ENCODE data around the gene CYP4F22.
"Not testable (repeated sequence)": the region's sequence is repeated elsewhere in the genome, so short reads cannot be mapped to it uniquely, and the experiment has no call there.

CYP4F22 gene

DNA sequence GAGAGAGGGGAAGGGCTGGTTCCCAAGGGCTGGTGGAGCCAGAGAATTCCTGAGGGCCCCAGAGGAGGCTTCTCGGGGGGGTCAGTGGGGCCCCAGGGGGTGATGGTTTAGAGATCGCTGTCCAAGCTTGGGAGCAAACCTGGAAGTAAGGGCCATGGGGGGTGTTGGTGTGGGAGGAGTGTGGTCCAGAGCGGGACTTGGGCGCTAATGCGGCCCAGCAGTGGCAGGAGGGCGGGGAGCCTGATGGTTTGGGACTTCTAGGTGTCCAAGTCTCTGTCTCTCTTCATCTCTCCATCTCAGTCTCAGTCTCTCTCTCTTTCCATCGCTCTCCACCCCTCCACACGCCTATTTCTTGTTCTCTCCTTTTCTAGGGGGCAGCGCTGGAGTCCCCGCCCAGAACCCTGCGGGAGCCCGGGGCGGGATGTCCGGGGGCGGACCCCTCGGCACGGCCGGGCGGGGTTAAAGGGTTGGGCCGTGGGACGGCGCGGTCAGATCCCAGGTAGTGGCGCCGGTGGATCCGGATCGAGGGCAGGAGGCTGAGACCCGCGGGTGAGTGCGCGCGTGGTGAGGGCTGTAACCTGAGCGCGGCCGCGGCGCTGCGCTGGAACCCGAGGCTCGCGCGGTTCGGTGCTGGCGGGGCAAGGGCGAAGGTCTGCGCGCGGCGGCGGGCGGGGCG lies at the start of gene CYP4F22:
CYP4F22 (plus strand) TSS at position 491 of the 676 bp plus-strand sequence. CDS start 16,812 bp downstream, outside the sequence.
- DNase-seq = peak; percentile 29

DNA sequence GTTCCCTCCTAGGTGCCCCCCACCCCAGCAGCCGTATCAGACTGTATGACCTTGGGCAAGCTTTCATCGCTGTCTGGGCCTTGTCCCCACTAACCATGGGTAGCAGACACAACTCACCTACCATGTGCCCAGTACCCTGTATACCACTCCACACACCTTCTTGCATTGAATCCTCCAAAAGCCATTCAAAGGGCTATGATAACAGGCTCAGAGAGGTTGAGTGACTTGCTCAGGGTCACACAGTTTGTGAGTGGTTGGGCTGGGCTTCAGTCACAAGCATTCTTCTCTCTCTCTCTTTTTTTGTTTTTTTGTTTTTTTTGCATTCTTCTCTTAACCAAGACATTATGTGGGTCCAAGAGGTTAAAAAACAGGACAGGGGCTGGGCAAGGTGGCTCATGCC lies 46.6 kb upstream of the CYP4F22 start:
- DNase-seq = no peak

DNA sequence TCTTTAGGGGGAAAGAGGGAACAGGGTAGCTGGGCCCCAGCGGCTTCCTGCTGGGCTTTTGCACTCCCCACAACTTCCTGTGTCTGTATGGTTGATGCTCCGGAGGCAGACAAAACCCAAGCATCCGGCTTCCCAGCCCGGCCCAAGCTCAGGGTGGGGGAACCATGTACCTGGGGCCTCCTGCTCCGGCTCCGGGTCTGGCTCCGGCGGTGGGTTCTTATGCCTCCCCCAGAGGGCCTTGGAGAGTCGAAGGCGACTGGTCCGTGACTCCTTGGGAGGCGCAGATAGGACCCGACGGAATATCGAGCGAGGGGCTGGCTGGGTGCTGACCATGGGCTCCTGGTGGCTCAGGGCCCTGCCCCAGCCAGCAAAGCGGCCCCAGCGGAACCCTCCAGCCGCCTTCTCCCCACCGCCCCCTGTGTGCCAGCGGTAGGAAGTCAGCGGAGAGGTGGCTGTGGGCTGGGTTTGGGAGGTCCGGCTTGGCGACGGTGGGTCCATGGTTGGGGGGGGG lies 44.4 kb upstream of the CYP4F22 start:
- peak; percentile 73 for DNase-seq

- DNase-seq = peak; percentile 51
Measured at GRCh38 chr19:15464394-15465385, 43.6 kb upstream of the CYP4F22 start, which contains the start of gene RASAL3. RASAL3 (minus strand) TSS chr19:15464544; CDS start chr19:15464358, 186 bp downstream.

DNA sequence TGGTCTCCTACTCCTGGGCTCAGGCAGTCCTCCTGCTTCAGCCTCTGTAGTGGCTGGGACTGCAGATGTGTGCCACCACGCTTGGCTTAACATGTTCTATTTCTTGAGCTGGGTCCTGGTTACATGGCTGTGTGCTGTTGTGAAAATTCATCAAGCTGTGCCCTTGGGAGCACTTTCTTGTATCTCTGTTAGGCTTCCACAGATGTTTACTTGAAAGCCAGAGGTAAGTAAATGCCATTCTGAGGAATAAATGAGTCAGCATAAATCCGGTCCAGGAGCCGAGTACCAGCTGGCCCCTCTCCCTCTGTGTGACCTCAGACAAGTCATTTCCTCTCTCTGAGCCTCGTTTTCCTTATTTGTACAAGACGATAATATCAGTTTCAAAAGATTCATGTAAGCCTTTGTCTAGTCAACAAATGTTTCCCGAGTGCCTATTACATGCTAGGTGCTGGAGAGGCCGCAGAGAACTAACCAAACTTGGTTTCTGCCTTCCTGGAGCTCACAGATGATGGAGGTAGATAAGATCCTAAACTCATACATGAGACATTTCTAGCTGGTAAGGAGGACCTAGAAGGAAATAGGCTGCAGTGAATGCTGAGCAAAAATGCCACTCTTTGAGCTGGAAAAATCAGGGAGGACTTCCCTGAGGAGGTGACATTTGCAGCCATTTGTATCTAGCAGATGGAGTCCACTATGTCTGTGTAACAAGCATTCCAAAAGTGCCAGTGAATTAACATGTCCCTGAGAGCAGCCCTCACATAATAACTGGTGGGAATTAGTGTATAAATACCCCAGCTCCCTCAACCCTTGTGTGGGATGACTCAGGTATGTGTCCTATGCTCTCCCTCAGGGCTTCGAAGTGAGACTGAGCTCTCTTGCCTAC lies 41.2 kb upstream of the CYP4F22 start:
- DNase-seq = peak; percentile 58

- no peak for DNase-seq
Measured at GRCh38 chr19:15467734-15468214, 40.6 kb upstream of the CYP4F22 start.

GRCh38 chr19:15468675-15469512 lies 39.4 kb upstream of the CYP4F22 start:
- no peak for DNase-seq

GRCh38 chr19:15469513-15470297 lies 38.6 kb upstream of the CYP4F22 start:
- peak; percentile 41 for DNase-seq

DNA sequence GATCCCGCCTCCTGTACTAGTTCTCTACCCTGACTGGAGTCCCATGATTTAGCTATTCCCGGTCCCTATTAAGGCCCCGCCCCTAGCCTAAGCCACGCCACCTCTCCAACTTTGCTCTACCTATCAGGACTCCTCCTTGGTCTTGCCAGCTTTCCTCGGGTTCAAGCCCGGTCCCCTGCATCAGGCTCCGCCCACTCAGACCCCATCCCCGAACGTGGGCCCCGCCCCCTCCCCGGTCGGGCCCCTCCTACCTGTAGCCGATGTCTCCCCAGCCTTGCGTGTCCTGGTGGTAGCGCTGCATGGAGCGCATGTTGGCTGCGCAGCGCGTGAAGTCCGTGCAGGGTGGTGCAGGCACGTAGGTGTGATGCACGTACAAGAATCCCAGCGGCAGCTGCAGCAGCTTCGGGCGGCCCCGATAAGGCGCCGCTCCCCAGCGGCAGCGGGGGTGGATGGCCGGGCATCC lies 36.7 kb upstream of the CYP4F22 start:
- no peak for DNase-seq

GRCh38 chr19:15473821-15474220 lies 34.5 kb upstream of the CYP4F22 start:
- not testable (repeated sequence) for DNase-seq

DNA sequence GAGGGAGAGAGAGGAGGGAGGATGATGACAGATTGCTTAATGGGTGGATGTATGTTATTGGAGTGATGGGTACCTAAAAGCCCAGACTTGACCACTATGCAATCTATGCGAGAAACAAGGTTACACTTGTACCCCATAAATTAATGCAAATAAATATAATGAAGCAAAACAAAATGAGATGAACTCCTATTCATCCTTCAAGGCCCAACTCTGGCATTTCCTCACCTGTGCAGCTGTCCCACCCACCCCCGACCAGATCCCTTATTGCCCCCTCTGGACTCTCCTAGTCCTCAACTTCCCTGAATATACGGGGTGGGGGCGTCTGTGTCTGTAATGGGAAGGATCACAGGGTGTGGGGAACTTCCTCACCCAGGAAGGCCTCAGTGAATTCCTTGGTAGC lies 33.2 kb upstream of the CYP4F22 start:
- DNase-seq = no peak

DNA sequence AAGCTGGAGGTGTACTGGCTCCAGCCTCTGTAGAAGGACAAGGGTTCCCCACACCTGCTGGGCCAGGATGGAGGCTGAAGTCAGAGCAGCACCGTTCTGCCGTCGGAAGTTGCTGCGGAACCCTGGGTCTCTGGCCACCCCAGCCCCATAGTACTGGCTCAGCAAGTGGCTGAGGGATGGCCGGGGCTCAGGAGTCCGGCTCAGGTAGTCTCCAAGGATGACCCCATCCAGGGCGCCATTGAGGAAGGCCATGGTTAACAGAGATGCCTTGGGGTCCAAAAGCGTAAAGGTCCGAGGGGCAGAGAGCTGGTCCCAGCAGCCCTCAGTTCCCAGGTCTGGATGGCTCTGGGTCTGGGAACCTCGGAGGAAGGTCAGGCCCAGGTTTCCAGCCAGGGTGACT lies 32.7 kb upstream of the CYP4F22 start:
- DNase-seq = no peak

DNA sequence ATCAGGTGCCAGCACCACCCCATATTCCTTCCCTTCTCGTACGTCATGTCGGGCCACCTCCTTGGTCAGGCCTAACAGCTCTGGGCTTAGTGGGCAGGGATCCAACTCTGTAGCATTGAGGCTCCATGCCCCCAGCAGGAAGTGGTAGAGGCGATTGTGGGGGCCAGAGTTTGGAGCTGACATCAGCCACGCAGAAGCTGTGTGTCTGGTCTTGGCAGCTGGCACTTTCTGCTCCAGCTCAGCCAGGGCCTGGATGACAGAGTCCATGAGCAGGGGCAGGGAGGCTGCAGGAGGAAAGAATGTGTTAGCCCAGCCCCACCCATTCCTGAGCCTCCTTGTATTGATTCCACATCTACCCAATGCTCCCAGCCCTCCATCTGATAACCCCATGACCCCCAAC lies 32.0 kb upstream of the CYP4F22 start:
- no peak for DNase-seq

DNA sequence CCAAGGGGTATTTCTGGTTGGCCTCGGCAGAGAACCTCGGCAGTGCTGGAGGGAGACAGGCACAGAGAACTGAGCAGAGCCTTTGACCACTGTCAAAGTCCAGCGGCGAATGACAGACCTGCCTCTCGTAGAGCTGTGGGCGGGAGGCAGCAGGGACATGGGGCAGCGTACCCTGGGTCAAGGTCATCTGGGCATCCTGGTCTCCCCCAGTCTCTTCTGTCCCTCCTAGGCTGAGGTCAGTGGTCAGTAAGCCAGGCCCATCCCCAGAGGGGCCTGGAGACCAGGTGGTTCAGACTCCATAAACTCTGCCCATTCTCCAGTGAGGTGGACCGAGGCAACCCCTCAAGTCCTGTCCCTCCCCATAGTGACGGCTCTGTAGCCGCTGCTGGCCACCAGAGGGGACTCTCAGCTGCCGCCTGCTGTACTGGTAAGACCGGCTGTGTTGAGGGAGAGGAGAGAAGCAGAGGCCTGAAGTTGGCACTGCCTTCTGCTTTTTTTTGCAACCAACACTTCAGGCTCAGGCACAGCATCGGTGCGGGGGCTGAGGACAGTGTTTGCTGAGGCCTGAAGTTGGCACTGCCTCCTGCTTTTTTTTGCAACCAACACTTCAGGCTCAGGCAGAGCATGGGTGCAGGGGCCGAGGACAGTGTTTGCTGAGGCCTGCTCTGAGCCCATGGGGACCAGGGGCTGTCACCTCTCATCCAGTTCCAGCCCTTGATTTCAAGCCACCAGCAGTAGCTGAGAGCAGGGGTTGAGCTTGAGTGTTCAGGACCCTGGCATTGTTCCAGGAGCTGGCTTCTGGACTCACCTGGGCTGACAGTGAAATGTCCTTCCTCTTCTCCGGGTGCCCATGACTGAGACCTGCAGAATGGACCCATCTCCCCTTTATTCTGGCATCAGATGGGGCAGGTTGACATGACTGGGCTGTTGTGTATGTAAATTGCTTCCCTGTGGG lies 28.7 kb upstream of the CYP4F22 start, which contains the start of gene PGLYRP2:
PGLYRP2 (minus strand) TSS at position 111 of the 955 bp plus-strand sequence. CDS start 130 bp downstream, outside the sequence.
- no peak for DNase-seq

DNA sequence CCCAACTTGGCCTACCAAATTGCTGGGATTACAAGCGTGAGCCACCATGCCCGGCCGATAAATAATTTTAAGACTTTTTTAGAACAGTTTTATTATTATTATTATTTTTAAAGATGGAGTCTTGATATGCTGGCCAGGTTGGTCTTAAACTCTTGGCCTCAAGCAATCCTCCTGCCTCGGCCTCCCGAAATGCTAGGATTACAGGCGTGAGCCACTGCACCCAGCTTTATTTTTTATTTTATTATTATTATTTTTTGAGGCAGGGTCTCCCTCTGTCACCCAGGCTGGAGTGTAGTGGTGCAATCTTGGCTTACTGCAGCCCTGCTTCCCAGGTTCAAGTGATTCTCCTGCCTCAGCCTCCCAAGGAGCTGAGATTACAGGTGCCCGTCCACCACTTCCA lies 27.3 kb upstream of the CYP4F22 start:
- DNase-seq = not testable (repeated sequence)

- DNase-seq = not testable (repeated sequence)
Measured at GRCh38 chr19:15485768-15486167, 22.6 kb upstream of the CYP4F22 start.

DNA sequence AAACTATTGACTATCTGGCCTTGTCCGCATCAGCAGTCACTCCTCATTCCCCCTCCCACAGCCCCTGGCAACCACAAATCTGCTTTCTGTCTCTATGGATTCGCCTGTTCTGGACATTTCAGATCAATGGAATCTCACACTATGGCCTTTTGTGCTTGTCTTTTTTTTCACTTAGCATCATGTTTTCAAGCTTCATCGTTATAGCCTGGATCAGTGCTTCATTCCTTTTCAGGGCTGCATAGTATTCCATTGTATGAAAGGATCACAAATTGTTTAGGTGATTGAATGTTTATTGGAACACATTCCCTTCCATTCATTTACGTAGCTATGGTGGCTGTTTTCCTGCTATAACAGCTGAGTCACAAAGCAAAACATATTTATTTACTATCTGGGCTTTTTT lies 21.3 kb upstream of the CYP4F22 start:
- DNase-seq = no peak

DNA sequence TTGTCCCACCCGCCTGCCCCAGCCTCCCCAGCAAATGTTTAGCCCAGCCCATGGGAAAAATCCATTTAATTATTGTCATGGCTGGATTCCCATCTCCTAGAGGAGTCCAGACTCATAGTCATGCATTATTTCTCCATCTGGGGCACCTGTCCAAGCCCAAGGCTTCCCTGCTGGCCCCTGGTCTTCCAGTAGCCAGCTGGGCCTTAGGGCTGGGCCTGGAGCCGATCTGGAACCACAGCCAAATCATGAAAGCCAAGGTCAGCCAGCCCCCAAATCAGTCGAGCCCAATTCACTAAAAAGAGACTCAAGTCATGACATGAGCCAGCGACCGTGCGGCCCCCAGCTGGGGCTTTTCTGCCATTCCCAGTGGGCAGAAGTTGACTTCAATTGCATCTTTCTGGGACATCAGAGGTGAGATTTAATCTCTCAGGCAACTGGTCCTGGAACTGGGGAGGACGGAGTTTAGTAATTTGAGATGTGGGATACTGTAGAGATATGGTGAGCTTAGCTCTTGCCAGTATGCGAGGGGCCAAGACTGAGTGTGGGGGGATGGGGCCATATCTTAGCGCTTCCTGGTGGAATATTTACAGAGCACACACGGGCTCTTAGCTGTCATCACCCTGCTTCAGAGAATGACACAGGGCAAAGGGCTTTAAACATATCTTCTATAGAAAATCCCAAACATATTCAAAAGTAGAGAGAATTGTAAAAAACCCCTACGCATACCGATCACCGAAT lies 19.7 kb upstream of the CYP4F22 start:
- DNase-seq = no peak
